Endothelial cell of umbilical vein (primary cell): Measurements from ENCODE around the gene CGNL1. TPM values are rescaled to one million over a fixed set of nuclear protein-coding genes. Genes with fewer than 3 reads are reported as not detected.

Experiments
- BruUV-seq: library from RNA; stranded (reverse); fragments of 400-500 nt; replicated peaks from 2 replicates; lab custom pipeline; 2021; lab: Mats Ljungman, UMichigan
- CTCF ChIA-PET: fragments of 300-600, 350-600 bp; sonication (Branson Sonifier 250); formaldehyde crosslinking; loops from one replicate; lab custom pipeline; 2021; ENCODE audit warnings: antibody characterized with exemption, inconsistent platforms; lab: Charles Lee
- POLR2A ChIA-PET: fragments of 300-600, 350-600 bp; sonication (Branson Sonifier 250); formaldehyde crosslinking; loops from one replicate; lab custom pipeline; 2021; ENCODE audit warnings: antibody characterized with exemption, inconsistent platforms; lab: Charles Lee
- DNase-seq: peaks from one replicate; pipeline ENCODE4 v3.0.0-alpha.2; 2011; ENCODE audit warnings: low read depth, low spot score
- FAIRE-seq: peaks from 2 replicates; lab custom pipeline; 2011; peaks lifted over from hg19 to GRCh38; lab: Jason Lieb, UNC
- H2AFZ ChIP-seq: 2 replicates; pipeline ENCODE4 v1.6.0; 2012; ENCODE audit warnings: low read depth, low read length, control low read depth, inconsistent platforms
- H3K27ac ChIP-seq: 2 replicates; pipeline ENCODE4 v1.5.1; 2011; ENCODE audit warnings: low read depth, mild to moderate bottlenecking, control low read depth, low read length, moderate library complexity; ENCODE audit not compliant: insufficient read depth
- H3K27me3 ChIP-seq, 2 experiments: 2 replicates each; pipeline versions ENCODE4 v1.6.0 to v1.6.1; 2011; ENCODE audit warnings: low read length in 2 of 2, mixed read lengths in 1 of 2; ENCODE audit not compliant: control insufficient read depth in 2 of 2, insufficient read depth in 2 of 2
- H3K36me3 ChIP-seq, 2 experiments: 2 replicates in 1 of 2; 3 replicates in 1 of 2; pipeline ENCODE4 v1.5.1; 2011; ENCODE audit warnings: low read length in 2 of 2, mild to moderate bottlenecking in 1 of 2, moderate library complexity in 1 of 2; ENCODE audit not compliant: control insufficient read depth in 2 of 2, insufficient read depth in 2 of 2; ENCODE audit errors: extremely low read depth in 1 of 2
- H3K4me1 ChIP-seq: 3 replicates; pipeline ENCODE4 v1.5.1; 2011; ENCODE audit warnings: mild to moderate bottlenecking, low read length; ENCODE audit not compliant: control insufficient read depth, insufficient read depth; ENCODE audit errors: extremely low read depth
- H3K4me2 ChIP-seq: 2 replicates; pipeline ENCODE4 v1.6.1; 2011; ENCODE audit warnings: low read length, control low read depth, mixed read lengths; ENCODE audit not compliant: insufficient read depth
- H3K4me3 ChIP-seq, 3 experiments: fragments of 200-600 bp in 1 of 3; sonication (generic), shearing (Covaris generic) in 1 of 3; replicated peaks in 1 of 3; 2 replicates each; pipeline ENCODE4 v1.5.1; 2011 to 2016; ENCODE audit warnings: control low read depth in 3 of 3, low read length in 3 of 3, mild to moderate bottlenecking in 2 of 3, inconsistent platforms in 1 of 3, low read depth in 1 of 3, moderate library complexity in 1 of 3; ENCODE audit not compliant: insufficient read depth in 1 of 3
- H3K79me2 ChIP-seq: 2 replicates; pipeline ENCODE4 v1.6.0; 2012; ENCODE audit warnings: low read length, inconsistent platforms; ENCODE audit not compliant: control insufficient read depth, insufficient read depth
- H3K9ac ChIP-seq: replicated peaks from 2 replicates; pipeline ENCODE3; 2011; ENCODE audit warnings: low read length, control low read depth; ENCODE audit not compliant: insufficient read depth; ENCODE audit errors: extremely low read depth
- H3K9me1 ChIP-seq: replicated peaks from 3 replicates; pipeline ENCODE4 v1.6.0; 2011; ENCODE audit warnings: mild to moderate bottlenecking, low read length; ENCODE audit not compliant: control insufficient read depth, insufficient read depth; ENCODE audit errors: extremely low read depth
- H3K9me3 ChIP-seq: replicated peaks from 2 replicates; pipeline ENCODE4 v1.5.1; 2012; ENCODE audit warnings: low read length, inconsistent platforms; ENCODE audit not compliant: control insufficient read depth, insufficient read depth
- H4K20me1 ChIP-seq: replicated peaks from 2 replicates; pipeline ENCODE3; 2011; ENCODE audit warnings: mild to moderate bottlenecking, low read length; ENCODE audit not compliant: control insufficient read depth, insufficient read depth; ENCODE audit errors: extremely low read depth
- CTCF ChIP-seq, 2 donors: IDR thresholded peaks; 1 replicate in 1 of 2; 2 replicates in 1 of 2; pipeline ENCODE4 v1.5.1; 2011; ENCODE audit warnings: low read length in 2 of 2, mild to moderate bottlenecking in 2 of 2, moderate library complexity in 2 of 2, control low read depth in 1 of 2, inconsistent platforms in 1 of 2, low read depth in 1 of 2; ENCODE audit not compliant: insufficient read depth in 1 of 2; ENCODE audit errors: extremely low read depth in 1 of 2
- EZH2 ChIP-seq: IDR thresholded peaks from 2 replicates; pipeline ENCODE4 v1.6.1; 2012; ENCODE audit warnings: borderline replicate concordance, low read depth, mild to moderate bottlenecking, moderate library complexity, low read length, inconsistent platforms; ENCODE audit not compliant: severe bottlenecking
- FOS ChIP-seq: IDR thresholded peaks from 2 replicates; pipeline ENCODE4 v1.6.1; 2011; ENCODE audit warnings: mild to moderate bottlenecking, low read length, moderate library complexity, borderline replicate concordance; ENCODE audit not compliant: insufficient read depth
- GATA2 ChIP-seq: IDR thresholded peaks from 2 replicates; pipeline ENCODE4 v1.7.0; 2011; ENCODE audit warnings: low read depth, mild to moderate bottlenecking, moderate library complexity, mixed read lengths, low read length; ENCODE audit not compliant: insufficient read length, insufficient read depth
- JUN ChIP-seq: IDR thresholded peaks from 2 replicates; pipeline ENCODE4 v1.6.1; 2011; ENCODE audit warnings: borderline replicate concordance, low read depth; ENCODE audit not compliant: insufficient read length, insufficient read depth
- MAX ChIP-seq: IDR thresholded peaks from 2 replicates; pipeline ENCODE4 v1.6.1; 2011; ENCODE audit not compliant: insufficient read depth, insufficient read length
- MYC ChIP-seq: IDR thresholded peaks from one replicate; pipeline ENCODE4 v1.6.1; 2011; ENCODE audit warnings: mild to moderate bottlenecking, low read depth, low read length
- POLR2A ChIP-seq: IDR thresholded peaks from 2 replicates; pipeline ENCODE4 v1.6.1; 2012; ENCODE audit warnings: low read depth, mild to moderate bottlenecking, control low read depth, low read length
- POLR2AphosphoS5 ChIP-seq: IDR thresholded peaks from 2 replicates; pipeline ENCODE4 v1.6.1; 2012; ENCODE audit warnings: low read depth, mild to moderate bottlenecking, control low read depth, low read length, moderate library complexity; ENCODE audit not compliant: insufficient read depth
- dilution Hi-C: fragments of 300-500 bp; cut with MboI; formaldehyde crosslinking; loops from one replicate; pipeline ENCODE4 v1.15.0; 2019; ENCODE audit warnings: low sequenced_read_pairs; ENCODE audit not compliant: extremely low pct_ligation_motif_present
- intact Hi-C: fragments of 100-400 bp; cut with micrococcal nuclease; formaldehyde crosslinking; loops from one replicate; pipeline ENCODE4 v1.10.0; 2022
- polyA plus RNA-seq, 4 experiments: library from polyadenylated mRNA; depleted of rRNA in 3 of 4; stranded (reverse) in 3 of 4; unstranded in 1 of 4; fragments of >200 nt; gene quantifications; 2 replicates each; pipeline versions ENCODE4 v1.2.1 to v1.2.3, GENCODE V29; 2011 to 2012; ENCODE audit warnings: missing spikeins in 1 of 4
- total RNA-seq: library from RNA; stranded (reverse); gene quantifications from 2 replicates; pipeline ENCODE4 v1.2.3, GENCODE V29; 2021

Gene CGNL1
- total and polyA plus RNA-seq, 2 donors (not counting 3 experiments of a cell fraction or from before 2014, with no cell fraction given) = 6.9 to 27.1 TPM

GRCh38 chr15:57532731-57533447 is 156.6 kb downstream of the CGNL1 start:
- Histone ChIP-seq H3K36me3 (peaks cover 0 to 2% of the 10 kb centered on the region in 2 experiments), H3K4me2 (no peak overlapping the region), H3K27me3 (no peaks in the 10 kb centered on the region), H3K4me3 (no peak overlapping the region), H2AFZ (no peak overlapping the region), H3K79me2 (no peaks in the 10 kb centered on the region), H3K9ac (no peak overlapping the region), H3K9me3 (no peaks in the 10 kb centered on the region), H3K9me1 (no peaks in the 10 kb centered on the region), H3K4me1 (peaks cover 22% of the 10 kb centered on the region), H4K20me1 (no peaks in the 10 kb centered on the region), H3K27ac (no peak overlapping the region)
- TF ChIP-seq POLR2AphosphoS5 = no peak
- TF ChIP-seq CTCF (IDR thresholded peaks at IDR 0.05; ENCODE audit: extremely low read depth in 1 of 2, insufficient read depth in 1 of 2, low read depth in 1 of 2, low read length in 2 of 2) = no peak
- TF ChIP-seq EZH2 = no peak
- TF ChIP-seq FOS = no peak
- no peak for TF ChIP-seq POLR2A
- no peak for TF ChIP-seq JUN
- no peak for TF ChIP-seq GATA2
- TF ChIP-seq MAX = no peak
- no peak for TF ChIP-seq MYC
- DNase-seq (no peak), FAIRE-seq (no peak)
- no TSS peak for BruUV-seq
- dilution Hi-C loops (loop anchor here (25.0 kb wide), 1 partner anchor 196 kb away; no protein-coding TSS in a partner anchor), intact Hi-C loops (no loop called here)
- ChIA-PET POLR2A (no interaction called here), CTCF (interaction anchor here (0.7 to 2.1 kb wide), 2 partner anchors 9 to 218 kb away, joined by 3 to 14 read pairs; no protein-coding TSS in a partner anchor)
